Renal cortical epithelial cell (primary cell): ENCODE measurements around the gene ANK2. TPM values are rescaled to one million over a fixed set of nuclear protein-coding genes. Genes with fewer than 3 reads are reported as not detected.
A peak's percentile ranks its signal among the peaks of the same experiment; 100 is the strongest.
"Not testable (repeated sequence)": the region's sequence is repeated elsewhere in the genome, so short reads cannot be mapped to it uniquely, and the experiment has no call there.

Source experiments
- DNase-seq: peaks from one replicate; pipeline ENCODE4 v3.0.0-alpha.2; 2011; ENCODE audit warnings: low read depth
- total RNA-seq: library from RNA; depleted of rRNA; stranded (reverse); fragments of >200 nt; gene quantifications from 2 replicates; pipeline ENCODE4 v1.2.3, GENCODE V29; 2014

The ANK2 gene
- total RNA-seq, 1 donor from 2014 or later, result 17.7 TPM

GRCh38 chr4:113147498-113148111 lies 98.2 kb downstream of the ANK2 start:
- DNase-seq, result peak; percentile 79

DNA sequence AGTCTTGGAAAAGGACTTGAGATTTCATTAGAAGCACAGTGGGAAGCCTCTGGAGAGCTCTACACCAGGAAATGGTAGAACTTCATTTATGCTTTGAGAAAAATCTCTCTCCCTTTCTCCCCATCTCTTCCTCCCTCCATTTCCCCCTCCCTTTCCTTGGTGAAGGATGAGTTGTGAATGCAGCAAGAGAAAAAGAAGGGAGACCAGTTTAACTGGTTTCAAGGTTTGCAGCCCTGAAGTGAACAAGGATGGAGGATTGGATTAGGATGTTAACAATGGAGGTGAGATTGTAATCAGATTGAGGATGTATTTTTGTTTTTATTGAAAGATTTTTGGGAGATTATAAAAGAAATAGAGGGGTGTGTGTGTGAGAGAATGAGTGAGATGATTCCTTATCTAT lies 99.5 kb downstream of the ANK2 start:
- no peak for DNase-seq

- DNase-seq, result no peak
These were observed 104.2 kb downstream of the ANK2 start for GRCh38 chr4:113153529-113154101.

GRCh38 chr4:113154281-113154680 lies 104.8 kb downstream of the ANK2 start:
- DNase-seq, result no peak

DNA sequence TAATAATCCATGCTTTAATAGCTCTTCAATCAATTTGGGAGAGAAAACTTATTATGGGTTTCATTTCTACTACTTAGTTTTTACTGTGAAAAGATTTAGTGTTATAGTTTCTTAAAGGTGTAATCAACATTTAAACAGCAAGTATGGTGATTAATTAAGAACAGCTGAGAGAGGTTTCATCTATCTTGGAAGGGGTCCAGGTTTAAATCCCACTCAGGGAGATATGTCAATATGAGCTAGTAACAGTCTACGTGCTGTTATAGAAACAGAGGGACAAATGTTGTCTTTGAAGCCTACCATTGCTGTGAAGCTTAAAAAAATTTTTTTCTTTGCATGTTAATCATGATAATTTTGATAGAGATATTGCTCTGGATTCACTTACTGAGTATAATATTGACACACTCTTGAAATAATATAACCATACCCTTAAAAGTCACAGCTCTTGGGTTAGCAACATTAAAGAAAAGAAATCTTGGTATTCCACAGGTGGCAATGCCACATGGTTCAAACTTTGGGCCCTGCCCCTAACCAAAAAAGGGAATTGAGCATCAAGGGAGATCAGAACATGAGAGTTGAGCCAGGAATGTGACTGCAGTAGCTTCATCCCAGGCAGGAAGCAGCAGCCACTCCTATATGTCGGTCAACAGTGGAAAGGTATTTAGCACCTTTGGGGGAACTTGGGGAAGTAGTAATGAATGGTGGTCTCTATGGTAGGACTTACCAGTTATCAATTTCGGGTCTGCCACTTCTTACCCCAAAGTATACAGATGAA lies 107.8 kb downstream of the ANK2 start:
- no peak for DNase-seq

DNA sequence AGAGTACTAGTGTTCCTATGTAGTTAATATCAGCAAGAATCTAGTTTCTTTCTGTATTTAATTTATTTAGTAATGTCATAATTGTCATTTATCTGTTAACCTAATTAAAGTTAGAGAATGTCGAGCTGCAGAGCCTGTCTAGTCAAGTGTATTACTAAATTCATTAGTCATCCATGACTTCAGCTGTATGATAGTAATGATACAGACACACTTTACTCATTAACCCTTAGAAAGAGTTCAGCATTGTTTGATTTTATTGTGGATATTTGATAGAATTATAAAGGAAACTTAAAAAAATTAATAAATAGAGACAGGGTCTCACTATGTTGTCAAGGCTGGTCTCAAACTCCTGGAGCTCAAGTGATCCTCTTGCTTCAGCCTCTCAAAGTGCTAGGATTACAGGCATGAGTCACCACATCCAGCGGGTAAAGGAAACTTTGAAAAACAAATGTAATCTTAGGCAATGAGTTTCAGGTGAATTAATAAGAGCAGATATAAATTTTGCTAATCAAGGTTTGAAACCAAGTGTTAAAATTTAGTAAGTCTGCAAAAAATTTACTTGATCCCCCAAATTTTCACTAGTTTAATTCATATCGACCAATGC lies 110.6 kb downstream of the ANK2 start:
- DNase-seq, result peak; percentile 53

DNA sequence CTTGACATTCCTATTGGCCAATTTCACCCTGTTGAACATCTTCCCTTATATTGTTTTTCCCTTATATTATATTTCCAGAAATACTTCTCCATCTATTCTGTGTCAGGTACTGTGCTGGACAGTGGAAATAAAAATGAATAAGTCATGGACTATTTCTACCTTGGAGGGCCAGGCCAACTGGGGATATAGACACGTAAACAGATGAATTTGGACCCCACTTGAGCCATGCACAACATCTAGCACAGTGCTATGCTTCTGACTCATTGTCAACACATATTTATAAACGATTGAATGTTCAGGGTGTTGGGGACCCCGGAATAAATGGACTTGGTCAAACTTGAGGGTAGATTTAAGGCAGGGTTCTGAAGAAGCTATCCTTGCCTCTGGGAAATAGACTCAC lies 111.1 kb downstream of the ANK2 start:
- no peak for DNase-seq

DNA sequence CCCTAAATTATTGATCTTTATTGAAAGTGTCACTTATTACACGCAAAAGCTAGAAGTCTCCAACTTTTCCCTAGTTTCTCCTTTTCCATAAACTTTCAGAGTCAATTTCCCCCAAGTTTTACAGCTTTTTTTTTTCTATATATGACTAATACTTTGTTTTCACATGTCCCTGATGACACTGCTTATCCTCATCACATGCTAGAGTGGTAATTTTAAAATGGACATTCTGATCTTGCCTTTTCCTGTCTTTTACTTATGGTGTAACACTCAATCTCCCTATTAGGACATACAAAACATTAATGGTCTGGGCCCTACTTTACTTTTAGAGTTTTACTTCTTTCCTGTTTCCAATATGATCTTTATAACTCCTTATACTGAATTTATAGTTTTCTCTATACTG lies 112.6 kb downstream of the ANK2 start:
- peak; percentile 61 for DNase-seq

- DNase-seq, result peak; percentile 81
These were observed 119.9 kb downstream of the ANK2 start for GRCh38 chr4:113169368-113169767.

GRCh38 chr4:113170115-113170804 lies 120.8 kb downstream of the ANK2 start:
- DNase-seq, result no peak

- no peak for DNase-seq
These were observed 121.5 kb downstream of the ANK2 start for GRCh38 chr4:113170805-113171468.

DNA sequence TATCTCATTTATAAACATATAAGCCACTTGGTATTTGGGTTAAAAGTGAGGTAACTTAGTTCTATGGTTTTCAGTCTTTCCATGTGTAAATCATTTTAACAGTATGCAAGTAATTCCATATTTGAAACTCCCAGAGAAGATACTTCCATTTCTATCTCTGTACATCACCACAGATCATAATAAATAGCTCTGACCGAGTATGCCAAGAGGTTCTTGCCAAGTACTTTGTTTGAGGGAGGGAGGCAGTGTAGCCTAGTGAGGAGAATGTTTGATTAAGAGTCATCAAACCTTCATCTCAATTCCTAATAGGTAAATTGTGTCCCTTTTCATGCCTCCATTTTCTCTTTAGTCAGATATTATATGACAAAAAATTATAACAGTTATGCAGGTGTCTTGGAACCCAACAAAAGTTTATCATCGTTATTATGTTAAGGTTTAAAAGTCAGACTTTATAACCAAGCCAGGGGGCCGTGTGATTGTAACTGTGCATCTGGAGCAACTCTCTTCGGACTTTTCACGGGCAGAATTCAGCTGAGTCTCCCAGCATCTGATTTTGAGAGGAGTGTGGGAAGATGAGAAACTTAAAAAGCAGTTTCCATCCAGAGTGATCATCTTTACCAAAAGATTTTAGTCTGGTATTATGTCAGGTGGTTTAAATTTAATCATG lies 123.8 kb downstream of the ANK2 start:
- no peak for DNase-seq

- no peak for DNase-seq
These were observed 124.4 kb downstream of the ANK2 start for GRCh38 chr4:113173793-113174264.

DNA sequence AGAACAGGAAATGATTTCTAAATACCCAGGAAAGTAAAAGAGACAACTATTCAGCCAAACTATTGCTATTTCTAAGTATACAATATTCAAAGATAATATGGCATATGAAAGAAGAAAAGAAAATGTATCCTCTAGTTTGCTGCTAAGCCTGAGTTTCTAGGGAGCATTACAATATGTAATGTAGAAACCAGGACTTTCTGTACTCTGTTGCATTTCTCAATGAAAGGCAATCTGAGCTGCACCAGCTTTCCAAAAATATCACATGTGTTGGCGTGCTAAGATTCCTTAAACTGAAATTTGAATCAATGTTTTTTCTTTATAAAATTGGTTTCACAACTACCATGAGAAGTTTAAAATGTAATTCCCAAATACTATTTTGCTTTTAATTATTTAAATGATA lies 129.6 kb downstream of the ANK2 start:
- no peak for DNase-seq

GRCh38 chr4:113179996-113180395 lies 130.5 kb downstream of the ANK2 start:
- peak; percentile 12 for DNase-seq

DNA sequence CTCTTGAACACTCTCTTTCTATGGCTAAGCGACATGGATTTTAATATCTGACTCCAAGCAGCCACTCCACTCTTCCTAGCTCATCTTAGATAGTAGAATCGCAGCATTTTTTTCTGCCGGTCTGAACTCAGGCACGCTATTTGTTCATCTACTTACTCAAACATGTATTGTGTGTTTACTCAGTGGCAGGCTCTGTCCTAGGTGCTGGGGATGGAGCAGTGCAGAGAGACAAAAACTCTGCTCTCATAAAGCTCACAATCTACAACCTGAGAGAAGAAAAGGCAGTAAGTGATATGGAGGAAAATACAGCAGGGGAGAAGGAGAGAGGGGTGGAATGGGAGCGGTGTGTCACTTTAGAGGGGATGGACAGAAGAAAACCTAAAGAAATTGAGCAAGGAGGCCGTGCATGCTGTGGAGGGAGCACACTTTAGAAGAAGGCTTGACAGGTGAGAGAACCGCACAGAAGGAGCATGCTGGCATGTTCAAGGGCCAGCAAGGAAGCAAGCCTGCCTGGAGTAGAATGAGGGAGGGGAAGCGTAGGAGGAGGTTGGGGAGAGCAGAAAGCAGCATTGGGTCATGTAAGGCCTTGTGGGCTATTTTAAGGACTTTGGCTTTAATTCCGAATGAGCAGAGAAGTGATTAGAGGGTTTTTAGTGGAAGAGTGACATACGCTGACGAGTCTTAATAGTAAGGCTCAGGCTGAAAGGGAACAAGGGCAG lies 132.0 kb downstream of the ANK2 start:
- DNase-seq, result no peak

DNA sequence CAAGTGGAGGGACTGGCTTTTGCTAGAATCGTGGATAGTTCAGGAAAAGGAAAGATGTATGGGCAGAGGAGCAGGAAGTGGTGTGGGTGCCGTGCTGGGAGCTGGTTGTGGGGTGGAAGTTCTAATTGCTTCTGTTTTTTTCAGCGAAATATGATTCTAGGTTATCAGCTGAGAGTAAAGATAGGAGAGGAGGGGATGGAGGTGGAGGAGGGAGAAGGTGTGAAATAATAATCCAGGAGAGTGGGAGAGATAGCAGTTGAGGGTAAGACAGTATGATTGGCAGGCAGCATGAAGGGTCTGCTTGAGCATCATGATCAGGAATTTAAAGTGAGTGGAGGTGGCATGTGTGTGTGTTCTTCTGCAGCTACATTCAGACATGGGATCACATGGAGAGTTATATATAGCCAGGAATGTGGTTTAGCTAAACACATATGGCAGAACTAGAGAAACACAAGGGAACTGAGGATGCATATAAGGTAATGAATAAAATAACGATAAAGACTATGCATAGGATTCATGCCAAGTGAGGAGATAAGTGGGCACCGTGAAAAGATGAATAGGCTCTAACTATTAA lies 133.7 kb downstream of the ANK2 start:
- no peak for DNase-seq

- not testable (repeated sequence) for DNase-seq
These were observed 136.8 kb downstream of the ANK2 start for GRCh38 chr4:113186220-113186619.

- no peak for DNase-seq
These were observed 137.5 kb downstream of the ANK2 start for GRCh38 chr4:113186913-113187312.

DNA sequence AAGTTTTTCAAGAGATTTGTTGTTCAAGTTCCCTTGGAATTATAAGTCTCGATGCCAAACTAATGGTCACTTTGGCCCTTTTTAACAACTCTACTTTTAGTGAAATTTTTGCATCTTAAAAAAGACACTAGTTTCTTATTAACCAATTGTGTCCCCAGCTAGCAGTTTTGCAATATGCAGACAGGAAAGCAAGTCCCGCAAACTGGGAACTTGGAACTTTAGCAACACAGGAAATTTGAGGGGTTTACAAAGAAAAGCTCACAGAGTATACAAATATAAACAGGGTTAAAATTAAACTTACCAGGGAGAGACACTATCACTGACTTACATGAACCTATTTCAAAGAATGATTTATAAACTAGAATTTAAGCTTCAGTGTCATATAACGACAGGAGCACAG lies 137.9 kb downstream of the ANK2 start:
- peak; percentile 22 for DNase-seq
